ENCODE results near the gene ARHGAP21. TPM values are rescaled to one million over a fixed set of nuclear protein-coding genes. Genes with fewer than 3 reads are reported as not detected.
A peak's percentile ranks its signal among the peaks of the same experiment; 100 is the strongest.
"Not testable (repeated sequence)": the region's sequence is repeated elsewhere in the genome, so short reads cannot be mapped to it uniquely, and the experiment has no call there.

Gene ARHGAP21
- 100 to 1,000 TPM in 1 of 2 donors, 10 to 100 TPM in 1; 84.9 to 107 TPM for total RNA-seq

DNA sequence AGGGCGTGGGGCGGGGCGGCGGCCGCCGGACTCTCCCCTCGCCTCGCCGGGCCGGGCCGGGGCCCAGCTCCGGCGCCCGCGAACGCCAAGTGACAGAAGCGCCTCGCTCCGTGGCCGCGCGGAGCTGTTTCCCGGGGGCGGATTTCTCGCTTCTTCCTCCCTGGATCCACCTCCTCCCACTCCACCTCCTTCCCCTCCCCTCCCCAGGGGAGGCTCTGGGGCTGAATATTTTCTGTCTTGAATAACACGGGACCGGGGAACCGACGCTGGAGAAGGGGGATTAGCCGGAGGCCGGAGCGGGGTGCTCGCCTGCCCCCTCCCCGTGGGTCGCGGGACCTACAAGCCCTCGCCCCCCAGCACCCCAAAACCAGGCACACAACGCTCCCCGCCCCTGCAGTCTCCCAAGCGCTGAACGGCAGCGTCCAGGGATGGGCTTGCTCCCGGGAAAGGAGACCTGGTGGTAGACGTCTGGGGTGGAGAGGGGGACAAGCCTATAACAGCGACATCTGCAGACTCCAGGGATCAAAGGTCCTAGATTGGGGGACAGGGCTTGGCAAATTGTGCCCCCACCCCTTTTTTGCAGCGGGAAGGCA is at the start of gene ARHGAP21:
ARHGAP21 (minus strand) TSS at position 100 of the 593 bp plus-strand sequence. CDS start 1,988 bp downstream, outside the sequence.
- peaks cover 4% of the 10 kb centered on the region for H3K4me1 ChIP-seq
- H3K9me3 ChIP-seq: no peaks in the 10 kb centered on the region
- peak within 1 kb of the TSS; percentile 90 to 94 for H3K9ac ChIP-seq (ENCODE audit: low read depth in 2 of 2, low read length in 2 of 2)
- H3K27ac ChIP-seq: peak within 1 kb of the TSS; percentile 97
- peak within 1 kb of the TSS; percentile 61 for H3K4me3 ChIP-seq
- H3K27me3 ChIP-seq: no peaks in the 10 kb centered on the region
- H3K36me3 ChIP-seq: no peaks in the 10 kb centered on the region
- intact Hi-C loops (cut with DNase I): loop anchor here (10.0 kb wide), 1 partner anchor 231 kb away; the partner anchor contains the start of gene PRTFDC1
- DNase-seq: peak; percentile 75
- TF ChIP-seq, protein P1, sequence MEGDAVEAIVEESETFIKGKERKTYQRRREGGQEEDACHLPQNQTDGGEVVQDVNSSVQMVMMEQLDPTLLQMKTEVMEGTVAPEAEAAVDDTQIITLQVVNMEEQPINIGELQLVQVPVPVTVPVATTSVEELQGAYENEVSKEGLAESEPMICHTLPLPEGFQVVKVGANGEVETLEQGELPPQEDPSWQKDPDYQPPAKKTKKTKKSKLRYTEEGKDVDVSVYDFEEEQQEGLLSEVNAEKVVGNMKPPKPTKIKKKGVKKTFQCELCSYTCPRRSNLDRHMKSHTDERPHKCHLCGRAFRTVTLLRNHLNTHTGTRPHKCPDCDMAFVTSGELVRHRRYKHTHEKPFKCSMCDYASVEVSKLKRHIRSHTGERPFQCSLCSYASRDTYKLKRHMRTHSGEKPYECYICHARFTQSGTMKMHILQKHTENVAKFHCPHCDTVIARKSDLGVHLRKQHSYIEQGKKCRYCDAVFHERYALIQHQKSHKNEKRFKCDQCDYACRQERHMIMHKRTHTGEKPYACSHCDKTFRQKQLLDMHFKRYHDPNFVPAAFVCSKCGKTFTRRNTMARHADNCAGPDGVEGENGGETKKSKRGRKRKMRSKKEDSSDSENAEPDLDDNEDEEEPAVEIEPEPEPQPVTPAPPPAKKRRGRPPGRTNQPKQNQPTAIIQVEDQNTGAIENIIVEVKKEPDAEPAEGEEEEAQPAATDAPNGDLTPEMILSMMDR (IDR thresholded peaks at IDR 0.05): no peak

DNA sequence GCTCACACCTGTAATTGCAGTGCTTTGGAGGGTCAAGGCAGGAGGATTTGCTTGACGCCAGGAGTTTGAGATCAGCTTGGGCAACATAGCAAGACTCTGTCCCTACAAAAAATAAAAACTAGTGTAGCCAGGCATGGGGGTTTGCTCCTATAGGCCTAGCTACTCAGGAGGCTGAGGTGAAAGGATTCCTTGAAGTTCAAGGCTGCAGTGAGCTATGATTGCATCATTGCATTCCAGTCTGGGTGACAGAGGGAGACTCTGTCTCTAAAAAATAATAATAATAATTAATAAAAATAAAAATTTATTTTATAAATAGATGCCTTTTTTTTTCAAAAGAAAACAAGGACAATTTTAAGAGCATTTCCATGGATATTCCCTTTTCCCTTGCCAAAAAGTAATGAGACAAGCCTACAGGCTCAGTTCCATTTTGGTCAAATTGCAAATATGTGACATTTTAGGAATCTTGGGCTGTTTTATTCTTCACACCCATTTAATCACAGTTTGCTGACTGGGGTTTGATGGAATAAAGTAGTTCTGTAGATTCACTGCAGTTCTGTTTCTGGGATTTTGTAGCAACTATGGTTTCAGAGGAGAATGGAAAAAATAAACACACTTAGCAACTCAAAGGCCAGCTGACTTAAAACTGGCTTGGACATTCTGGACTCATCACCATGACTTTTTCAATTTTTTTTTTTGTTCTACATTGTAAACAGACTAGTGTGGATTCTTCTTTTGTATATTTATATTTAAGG is 48.4 kb upstream of the ARHGAP21 start:
- DNase-seq: no peak
- intact Hi-C loops (cut with DNase I): no loop called here
- no peaks in the 10 kb centered on the region for H3K4me1 ChIP-seq
- H3K27ac ChIP-seq: no peak overlapping the region
- no peaks in the 10 kb centered on the region for H3K9me3 ChIP-seq
- TF ChIP-seq, protein P1 (IDR thresholded peaks at IDR 0.05): no peak
- no peaks in the 10 kb centered on the region for H3K27me3 ChIP-seq
- no peaks in the 10 kb centered on the region for H3K36me3 ChIP-seq
- no peak overlapping the region for H3K4me3 ChIP-seq
- no peak overlapping the region for H3K9ac ChIP-seq (ENCODE audit: low read depth in 2 of 2, low read length in 2 of 2)

DNA sequence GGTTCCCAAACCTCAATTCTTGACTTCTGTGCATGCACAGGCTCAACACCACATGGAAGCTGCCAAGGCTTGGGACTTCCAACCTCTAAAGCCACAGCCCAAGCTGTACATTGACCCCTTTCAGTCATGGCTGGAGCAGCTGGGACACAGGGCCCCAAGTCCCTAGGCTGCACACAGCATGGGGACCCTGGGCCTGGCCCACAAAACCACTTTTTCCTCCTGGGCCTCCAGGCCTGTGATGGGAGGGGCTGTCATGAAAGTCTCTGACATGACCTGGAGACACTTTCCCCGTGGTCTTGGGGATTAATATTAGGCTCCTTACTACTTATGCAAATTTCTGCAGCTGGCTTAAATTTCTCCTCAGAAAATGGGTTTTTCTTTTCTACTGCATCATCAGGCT is 41.3 kb upstream of the ARHGAP21 start:
- H3K9ac ChIP-seq (ENCODE audit: low read depth in 2 of 2, low read length in 2 of 2); H3K27ac ChIP-seq; H3K4me3 ChIP-seq; H3K36me3 ChIP-seq; DNase-seq; H3K4me1 ChIP-seq; H3K27me3 ChIP-seq; intact Hi-C loops (cut with DNase I); H3K9me3 ChIP-seq: not testable (repeated sequence)

DNA sequence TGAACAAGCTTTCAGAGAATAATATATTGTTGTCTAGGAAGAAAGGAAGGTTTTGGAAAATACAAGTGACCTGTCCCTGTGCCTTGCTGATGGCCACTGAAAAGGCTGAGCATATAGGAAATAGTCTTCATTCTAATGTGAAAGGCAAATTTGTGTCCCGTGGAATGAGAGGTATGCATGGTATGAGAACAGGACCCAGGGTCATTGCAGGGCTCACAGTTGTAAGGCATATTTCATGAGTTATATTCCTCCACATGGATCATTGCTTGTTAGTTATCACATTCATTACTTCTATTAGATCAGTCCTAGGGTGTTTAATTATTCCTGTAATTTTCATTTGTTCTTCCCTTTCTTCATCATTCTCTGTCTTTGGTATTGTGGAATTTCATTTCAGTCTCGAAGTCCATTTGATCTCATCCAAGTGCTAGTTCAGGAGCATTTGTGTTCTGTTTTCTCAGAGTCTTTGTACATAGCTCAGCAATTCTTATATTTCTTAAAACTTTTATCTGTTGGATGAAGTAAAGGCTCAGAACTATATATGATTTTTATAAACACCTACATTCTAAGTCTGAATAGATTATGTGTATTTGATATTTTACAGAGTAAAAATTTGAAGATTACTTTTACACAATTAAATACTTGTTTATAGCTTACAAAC is 39.4 kb upstream of the ARHGAP21 start:
- no peak overlapping the region for H3K9ac ChIP-seq (ENCODE audit: low read depth in 2 of 2, low read length in 2 of 2)
- DNase-seq: no peak
- no peaks in the 10 kb centered on the region for H3K36me3 ChIP-seq
- no peaks in the 10 kb centered on the region for H3K4me1 ChIP-seq
- no peaks in the 10 kb centered on the region for H3K27me3 ChIP-seq
- H3K27ac ChIP-seq: no peak overlapping the region
- H3K4me3 ChIP-seq: no peak overlapping the region
- no peaks in the 10 kb centered on the region for H3K9me3 ChIP-seq
- TF ChIP-seq, protein P1 (IDR thresholded peaks at IDR 0.05): no peak
- intact Hi-C loops (cut with DNase I): no loop called here

DNA sequence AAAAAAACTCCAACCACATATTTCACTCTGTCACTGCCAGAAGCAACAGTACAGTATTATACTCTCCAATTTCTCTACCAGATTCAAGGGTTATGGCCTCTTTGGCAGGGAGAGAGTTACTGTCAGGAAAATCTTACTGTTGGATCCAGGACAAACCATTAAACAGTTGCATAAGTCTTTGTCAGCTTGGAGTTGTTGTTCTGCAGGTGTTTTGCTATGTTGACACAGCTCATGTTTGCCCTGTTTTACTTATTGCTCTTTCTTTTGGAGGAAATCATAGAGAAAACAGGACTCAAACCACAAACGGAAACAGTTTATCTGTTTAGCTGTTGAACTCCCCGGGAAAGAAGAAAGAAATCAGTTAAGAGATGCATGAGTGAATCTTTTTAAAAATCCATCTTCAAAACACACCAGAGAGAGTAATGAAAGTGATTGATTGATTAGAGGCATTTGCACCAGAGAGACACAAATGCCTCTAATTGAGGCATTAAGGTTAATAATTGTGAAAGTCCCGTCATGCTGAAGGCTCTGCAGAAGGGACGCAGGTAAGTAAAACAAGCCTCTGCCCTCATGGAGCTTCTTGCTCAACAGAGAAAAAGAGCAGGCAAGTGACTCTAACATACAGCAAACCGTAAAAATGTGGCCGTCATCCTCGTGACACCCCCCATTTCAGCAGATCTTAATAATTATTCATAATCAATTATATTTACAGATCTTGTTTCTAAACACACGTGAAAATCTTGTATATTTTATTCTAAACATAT is 38.7 kb upstream of the ARHGAP21 start:
- Histone ChIP-seq H3K4me3 (no peak overlapping the region), H3K4me1 (no peaks in the 10 kb centered on the region), H3K36me3 (no peaks in the 10 kb centered on the region), H3K27ac (no peak overlapping the region), H3K27me3 (no peaks in the 10 kb centered on the region), H3K9ac (ENCODE audit: low read depth in 2 of 2, low read length in 2 of 2) (no peak overlapping the region), H3K9me3 (no peaks in the 10 kb centered on the region)
- DNase-seq: no peak
- intact Hi-C loops (cut with DNase I): no loop called here
- TF ChIP-seq, protein P1 (IDR thresholded peaks at IDR 0.05): no peak

All from colonic mucosa (tissue), 4 donors.